VCaP (cell line): ENCODE measurements around the gene CD247.

Experiments
- H3K27ac ChIP-seq: fragments of 450-650 bp; 2 replicates; pipeline ENCODE4 v1.5.1; 2017
- TF ChIP-seq, protein P1 (sequence below): fragments of 450-650 bp; conservative IDR thresholded peaks from 2 replicates; pipeline ENCODE4 v1.5.1; 2017; ENCODE audit warnings: mild to moderate bottlenecking, moderate library complexity

CD247 gene

GRCh38 chr1:167471568-167471967, 46.8 kb downstream of the CD247 start:
- no peak overlapping the region for H3K27ac ChIP-seq
- TF ChIP-seq, protein P1, sequence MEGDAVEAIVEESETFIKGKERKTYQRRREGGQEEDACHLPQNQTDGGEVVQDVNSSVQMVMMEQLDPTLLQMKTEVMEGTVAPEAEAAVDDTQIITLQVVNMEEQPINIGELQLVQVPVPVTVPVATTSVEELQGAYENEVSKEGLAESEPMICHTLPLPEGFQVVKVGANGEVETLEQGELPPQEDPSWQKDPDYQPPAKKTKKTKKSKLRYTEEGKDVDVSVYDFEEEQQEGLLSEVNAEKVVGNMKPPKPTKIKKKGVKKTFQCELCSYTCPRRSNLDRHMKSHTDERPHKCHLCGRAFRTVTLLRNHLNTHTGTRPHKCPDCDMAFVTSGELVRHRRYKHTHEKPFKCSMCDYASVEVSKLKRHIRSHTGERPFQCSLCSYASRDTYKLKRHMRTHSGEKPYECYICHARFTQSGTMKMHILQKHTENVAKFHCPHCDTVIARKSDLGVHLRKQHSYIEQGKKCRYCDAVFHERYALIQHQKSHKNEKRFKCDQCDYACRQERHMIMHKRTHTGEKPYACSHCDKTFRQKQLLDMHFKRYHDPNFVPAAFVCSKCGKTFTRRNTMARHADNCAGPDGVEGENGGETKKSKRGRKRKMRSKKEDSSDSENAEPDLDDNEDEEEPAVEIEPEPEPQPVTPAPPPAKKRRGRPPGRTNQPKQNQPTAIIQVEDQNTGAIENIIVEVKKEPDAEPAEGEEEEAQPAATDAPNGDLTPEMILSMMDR: no peak

GRCh38 chr1:167469280-167469965, 48.9 kb downstream of the CD247 start:
- no peak overlapping the region for H3K27ac ChIP-seq
- TF ChIP-seq, protein P1: no peak

- TF ChIP-seq, protein P1: no peak
- no peak overlapping the region for H3K27ac ChIP-seq
Observed at GRCh38 chr1:167467752-167468151, 50.6 kb downstream of the CD247 start.

DNA sequence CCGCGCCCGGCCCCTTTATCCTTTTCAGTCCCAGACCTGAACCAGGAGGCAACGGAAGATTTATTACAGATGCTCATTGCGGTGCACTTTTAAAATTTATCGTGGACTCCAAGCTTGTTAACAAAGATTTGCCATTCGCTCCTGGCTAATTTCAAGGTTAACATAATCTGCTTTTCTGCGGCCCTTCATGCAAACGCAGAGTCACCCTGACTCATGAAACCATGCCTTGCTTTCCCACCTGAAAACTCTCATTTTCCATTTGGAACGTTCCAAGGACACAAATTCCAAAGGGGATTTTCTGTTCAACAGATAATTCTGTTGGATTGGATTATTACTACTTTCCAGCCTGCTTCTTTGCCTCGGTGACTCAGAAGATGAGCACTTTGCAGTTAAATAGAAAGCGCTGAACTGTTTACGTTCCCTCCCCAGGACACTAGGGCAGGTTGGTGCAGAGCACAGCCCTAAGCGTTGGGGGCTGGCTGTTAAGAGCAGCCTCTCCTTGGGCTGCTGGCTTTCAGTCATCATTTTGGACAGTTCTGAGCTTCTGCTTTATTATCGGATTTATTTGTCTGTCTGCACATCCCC, 51.1 kb downstream of the CD247 start:
- H3K27ac ChIP-seq: no peak overlapping the region
- TF ChIP-seq, protein P1: no peak

- TF ChIP-seq, protein P1: no peak
- no peak overlapping the region for H3K27ac ChIP-seq
Observed at GRCh38 chr1:167465743-167466142, 52.6 kb downstream of the CD247 start.

- TF ChIP-seq, protein P1: no peak
- H3K27ac ChIP-seq: no peak overlapping the region
Observed at GRCh38 chr1:167465018-167465417, 53.3 kb downstream of the CD247 start.

DNA sequence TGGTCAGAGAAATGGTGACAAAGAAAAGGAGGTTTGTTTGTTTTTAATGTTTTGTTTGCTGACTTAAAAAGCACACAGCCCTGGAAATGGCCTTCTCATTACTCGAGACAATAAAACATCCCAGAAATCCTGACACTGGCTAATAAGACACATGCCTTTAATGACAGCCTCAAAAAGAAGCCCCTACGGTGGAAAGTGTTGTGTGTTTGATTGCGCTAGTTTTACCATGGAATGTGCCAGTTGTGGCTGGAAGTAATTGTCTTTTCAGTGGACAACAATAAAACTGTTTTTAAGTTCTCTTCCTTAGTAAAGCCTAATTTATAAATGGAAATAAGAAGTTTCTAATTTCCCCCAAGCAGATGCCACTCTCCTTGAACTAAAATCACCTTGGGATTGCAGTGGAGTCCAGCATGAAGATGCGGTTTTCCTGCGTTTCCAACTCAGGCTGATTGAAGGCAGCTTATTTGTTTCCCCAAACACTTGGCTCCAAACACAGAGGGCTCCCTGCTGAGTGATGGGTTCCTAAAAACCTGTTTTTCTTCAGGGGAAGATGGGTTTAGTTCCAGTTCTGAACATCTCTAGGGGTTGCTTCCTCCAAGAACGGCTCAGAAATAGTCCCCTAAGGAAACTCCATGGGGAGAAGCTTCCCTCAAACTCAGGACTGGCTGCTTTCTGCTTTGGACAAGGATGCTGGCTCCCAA, 54.3 kb downstream of the CD247 start:
- no peak overlapping the region for H3K27ac ChIP-seq
- TF ChIP-seq, protein P1: no peak
